ENCODE measurements around the gene VTI1A.

GRCh38 chr10:112671743-112672142 lies 224.7 kb downstream of the VTI1A start:
- TF ChIP-seq CTCF (IDR thresholded peaks at IDR 0.05) = no peak
- no peak for TF ChIP-seq EP300 (IDR thresholded peaks at IDR 0.05)
- no peak for TF ChIP-seq POLR2A (IDR thresholded peaks at IDR 0.05)

All from ovary (tissue), 3 donors.